OCI-LY1 (cell line): ENCODE measurements around the gene TRPV2.

ENCODE experiments used
- H2AFZ ChIP-seq: fragments of 200-600 bp; sonication (generic), shearing (Covaris generic); 2 replicates; pipeline ENCODE4 v1.6.0; 2014; ENCODE audit warnings: antibody characterized with exemption, mild to moderate bottlenecking, low read length
- H3F3A ChIP-seq: fragments of 200-600 bp; sonication (generic), shearing (Covaris generic); 2 replicates; pipeline ENCODE4 v1.6.0; 2014; ENCODE audit warnings: mild to moderate bottlenecking, antibody characterized with exemption, low read length, moderate library complexity; ENCODE audit not compliant: insufficient read depth
- H3K27ac ChIP-seq: fragments of 200-600 bp; sonication (generic); 2 replicates; pipeline ENCODE4 v1.5.1; 2014; ENCODE audit warnings: low read length, mixed run types, mild to moderate bottlenecking, low read depth; ENCODE audit not compliant: poor library complexity, severe bottlenecking
- H3K27me3 ChIP-seq: fragments of 200-600 bp; sonication (generic); 2 replicates; pipeline ENCODE4 v1.6.0; 2014; ENCODE audit warnings: antibody characterized with exemption, mild to moderate bottlenecking, low read length, moderate library complexity; ENCODE audit not compliant: insufficient read depth
- H3K36me3 ChIP-seq: fragments of 200-600 bp; sonication (generic); 2 replicates; pipeline ENCODE4 v1.6.1; 2014; ENCODE audit warnings: mild to moderate bottlenecking, antibody characterized with exemption, low read length, moderate library complexity, mixed read lengths; ENCODE audit not compliant: insufficient read depth
- H3K4me1 ChIP-seq: fragments of 200-600 bp; sonication (generic); 2 replicates; pipeline ENCODE4 v1.5.1; 2014; ENCODE audit warnings: mild to moderate bottlenecking, low read length, moderate library complexity; ENCODE audit not compliant: insufficient read depth, severe bottlenecking
- H3K4me2 ChIP-seq: fragments of 200-600 bp; sonication (generic), shearing (Covaris generic); 2 replicates; pipeline ENCODE4 v1.6.1; 2014; ENCODE audit warnings: low read length
- H3K4me3 ChIP-seq: fragments of 200-600 bp; sonication (generic); 2 replicates; pipeline ENCODE4 v1.5.1; 2014; ENCODE audit warnings: low read length, low read depth, mild to moderate bottlenecking, mixed read lengths; ENCODE audit not compliant: poor library complexity, severe bottlenecking
- H3K79me2 ChIP-seq: fragments of 200-600 bp; shearing (Covaris generic); 2 replicates; pipeline ENCODE4 v1.6.1; 2016; ENCODE audit warnings: mixed run types, low read length, mixed read lengths; ENCODE audit not compliant: insufficient read depth
- H3K9ac ChIP-seq: fragments of 200-600 bp; sonication (generic), shearing (Covaris generic); 2 replicates; pipeline ENCODE4 v1.6.1; 2014; ENCODE audit warnings: mild to moderate bottlenecking, low read length, mixed read lengths
- H3K9me2 ChIP-seq: fragments of 200-600 bp; sonication (generic), shearing (Covaris generic); 2 replicates; pipeline ENCODE4 v1.6.1; 2014; ENCODE audit warnings: low read depth, mild to moderate bottlenecking, low read length, mixed read lengths
- H3K9me3 ChIP-seq: fragments of 200-600 bp; shearing (Covaris generic); 2 replicates; pipeline ENCODE4 v1.6.1; 2014; ENCODE audit warnings: low read length, mixed read lengths
- H4K20me1 ChIP-seq: fragments of 200-600 bp; sonication (generic), shearing (Covaris generic); 2 replicates; pipeline ENCODE4 v1.6.0; 2016; ENCODE audit warnings: mild to moderate bottlenecking, low read length; ENCODE audit not compliant: insufficient read depth
- EZH2 ChIP-seq: fragments of 200-600 bp; sonication (generic), shearing (Covaris generic); IDR thresholded peaks from 2 replicates; pipeline ENCODE4 v1.8.0; 2017; ENCODE audit warnings: borderline replicate concordance, mixed run types, mild to moderate bottlenecking, antibody characterized with exemption, low read length, moderate library complexity, mixed read lengths
- TF ChIP-seq, protein P1 (sequence below): fragments of 200-600 bp; sonication (generic), shearing (Covaris generic); IDR thresholded peaks from 2 replicates; pipeline ENCODE4 v1.5.1; 2017; ENCODE audit warnings: mild to moderate bottlenecking, antibody characterized with exemption, low read length, moderate library complexity, mixed read lengths

Gene TRPV2

DNA sequence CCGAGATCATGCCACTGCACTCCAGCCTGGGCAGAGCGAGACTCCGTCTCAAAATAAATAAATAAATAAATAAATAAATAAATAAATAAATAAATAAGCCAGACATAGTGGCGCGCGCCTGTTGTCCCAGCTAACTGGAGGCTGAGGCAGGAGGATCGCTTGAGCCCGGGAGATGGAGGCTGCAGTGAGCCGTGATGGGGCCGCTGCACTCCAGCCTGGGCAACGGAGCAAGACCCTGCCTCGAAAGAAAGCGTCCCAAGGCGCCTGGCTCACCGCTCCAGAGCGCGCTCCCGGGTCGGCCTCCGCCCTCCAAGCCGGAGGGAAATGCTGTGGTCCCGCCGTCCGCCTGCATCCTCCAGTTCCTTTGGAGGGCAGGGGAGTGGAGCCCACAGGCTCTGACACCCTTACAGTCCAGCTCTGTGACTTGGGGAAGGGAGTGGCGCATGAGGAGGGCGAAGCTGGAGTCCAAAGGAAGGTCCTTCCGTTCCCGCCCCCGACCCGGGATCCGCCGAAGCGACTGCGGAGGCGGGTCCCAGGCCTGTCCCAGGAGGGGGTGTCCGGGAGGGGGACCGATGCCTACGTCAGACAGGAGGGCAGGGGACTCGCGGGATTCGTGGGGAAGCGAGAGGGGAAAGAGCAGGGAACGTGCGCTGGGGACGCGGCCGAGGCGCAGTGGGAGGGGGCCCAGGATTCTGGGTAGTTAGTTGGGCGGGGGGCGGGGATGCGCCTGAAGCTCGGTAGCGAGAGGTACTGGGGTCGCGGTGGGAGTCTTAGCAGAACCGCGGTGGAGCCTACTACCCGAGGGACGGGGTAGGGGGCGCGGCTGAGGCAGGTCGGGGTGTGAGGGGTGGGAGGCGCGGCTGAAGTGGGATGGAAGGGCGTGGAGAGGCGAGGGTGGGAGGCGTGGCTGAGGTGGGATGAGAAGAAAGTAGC lies 8.4 kb upstream of the TRPV2 start:
- Histone ChIP-seq H3K4me1 (peaks cover 25% of the 10 kb centered on the region), H2AFZ (no peak overlapping the region), H3K79me2 (no peaks in the 10 kb centered on the region), H3K9me3 (no peaks in the 10 kb centered on the region), H3K9ac (peak overlapping the region; percentile 52; the same call in 1 of the 2 replicates), H3K4me2 (peak overlapping the region; percentile 87), H3K9me2 (no peaks in the 10 kb centered on the region), H3K4me3 (peak overlapping the region; percentile 61), H3K36me3 (no peaks in the 10 kb centered on the region), H3K27me3 (no peaks in the 10 kb centered on the region), H3K27ac (peak overlapping the region; percentile 77), H3F3A (0 out of 2 replicates have a peak, but pooled peaks cover 4% of the 10 kb centered on the region), H4K20me1 (no peaks in the 10 kb centered on the region)
- no peak for TF ChIP-seq EZH2

DNA sequence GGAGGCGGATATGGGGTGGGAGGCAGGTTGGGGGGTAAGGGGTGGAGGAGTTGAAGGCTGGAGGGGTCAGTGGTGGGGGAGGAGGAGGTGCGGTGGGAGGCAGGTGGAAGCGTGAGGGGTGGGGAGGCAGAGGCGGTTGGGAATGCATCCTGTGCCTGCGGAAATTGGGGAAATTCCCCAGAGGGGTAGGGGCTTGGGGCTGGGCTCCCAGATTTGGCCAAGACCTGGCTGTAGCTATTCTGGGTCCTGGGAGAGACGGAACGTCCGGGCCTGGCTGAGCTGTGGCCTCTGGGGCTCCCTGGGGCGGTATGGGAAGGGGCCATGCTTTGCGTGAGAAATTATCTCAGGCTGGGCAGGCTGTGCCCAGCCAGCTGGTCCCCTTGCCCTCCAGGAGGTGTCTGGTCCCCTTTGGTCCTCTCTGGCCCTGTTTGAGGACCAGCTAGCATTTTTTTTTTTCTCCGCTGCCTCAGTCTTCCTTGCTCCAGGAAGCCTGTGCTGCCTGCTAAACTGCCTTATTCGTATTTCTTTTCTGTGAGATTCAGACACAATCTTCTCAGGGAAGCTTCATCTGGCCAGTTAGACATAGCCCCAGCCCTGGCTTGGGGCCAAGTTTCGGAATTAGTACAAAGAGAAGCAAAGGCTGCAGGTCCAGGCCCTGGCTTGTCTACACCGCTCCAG lies 7.3 kb upstream of the TRPV2 start:
- Histone ChIP-seq H3K36me3 (no peaks in the 10 kb centered on the region), H3K9me2 (no peaks in the 10 kb centered on the region), H3K9ac (no peak overlapping the region; the same call in 1 of the 2 replicates), H3K4me1 (peaks cover 25% of the 10 kb centered on the region), H4K20me1 (no peaks in the 10 kb centered on the region), H3K79me2 (no peaks in the 10 kb centered on the region), H3K9me3 (no peaks in the 10 kb centered on the region), H3F3A (0 out of 2 replicates have a peak, but pooled peaks cover 4% of the 10 kb centered on the region), H3K27ac (peak overlapping the region; percentile 88), H2AFZ (no peak overlapping the region), H3K4me3 (peak overlapping the region; percentile 27), H3K27me3 (no peaks in the 10 kb centered on the region), H3K4me2 (peak overlapping the region; percentile 49; the same call in 1 of the 2 replicates)
- no peak for TF ChIP-seq EZH2
- TF ChIP-seq, protein P1, sequence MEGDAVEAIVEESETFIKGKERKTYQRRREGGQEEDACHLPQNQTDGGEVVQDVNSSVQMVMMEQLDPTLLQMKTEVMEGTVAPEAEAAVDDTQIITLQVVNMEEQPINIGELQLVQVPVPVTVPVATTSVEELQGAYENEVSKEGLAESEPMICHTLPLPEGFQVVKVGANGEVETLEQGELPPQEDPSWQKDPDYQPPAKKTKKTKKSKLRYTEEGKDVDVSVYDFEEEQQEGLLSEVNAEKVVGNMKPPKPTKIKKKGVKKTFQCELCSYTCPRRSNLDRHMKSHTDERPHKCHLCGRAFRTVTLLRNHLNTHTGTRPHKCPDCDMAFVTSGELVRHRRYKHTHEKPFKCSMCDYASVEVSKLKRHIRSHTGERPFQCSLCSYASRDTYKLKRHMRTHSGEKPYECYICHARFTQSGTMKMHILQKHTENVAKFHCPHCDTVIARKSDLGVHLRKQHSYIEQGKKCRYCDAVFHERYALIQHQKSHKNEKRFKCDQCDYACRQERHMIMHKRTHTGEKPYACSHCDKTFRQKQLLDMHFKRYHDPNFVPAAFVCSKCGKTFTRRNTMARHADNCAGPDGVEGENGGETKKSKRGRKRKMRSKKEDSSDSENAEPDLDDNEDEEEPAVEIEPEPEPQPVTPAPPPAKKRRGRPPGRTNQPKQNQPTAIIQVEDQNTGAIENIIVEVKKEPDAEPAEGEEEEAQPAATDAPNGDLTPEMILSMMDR, result no peak

DNA sequence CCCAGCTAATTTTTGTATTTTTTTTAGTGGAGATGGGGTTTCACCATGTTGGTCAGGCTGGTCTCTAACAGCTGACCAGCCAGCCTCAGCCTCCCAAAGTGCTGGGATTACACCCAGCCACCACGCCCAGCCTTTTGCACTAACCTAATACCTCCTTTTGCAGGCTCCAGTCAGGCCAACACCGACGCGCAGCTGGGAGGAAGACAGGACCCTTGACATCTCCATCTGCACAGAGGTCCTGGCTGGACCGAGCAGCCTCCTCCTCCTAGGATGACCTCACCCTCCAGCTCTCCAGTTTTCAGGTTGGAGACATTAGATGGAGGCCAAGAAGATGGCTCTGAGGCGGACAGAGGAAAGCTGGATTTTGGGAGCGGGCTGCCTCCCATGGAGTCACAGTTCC lies 2.0 kb downstream of the TRPV2 start:
- Histone ChIP-seq H3K4me1 (peaks cover 29% of the 10 kb centered on the region), H3K9ac (no peak overlapping the region), H3K4me2 (no peak overlapping the region), H3F3A (no peaks in the 10 kb centered on the region), H3K27me3 (no peaks in the 10 kb centered on the region), H4K20me1 (no peaks in the 10 kb centered on the region), H3K4me3 (no peak overlapping the region), H3K27ac (peak overlapping the region; percentile 89), H3K79me2 (no peaks in the 10 kb centered on the region), H3K36me3 (peaks cover 25% of the 10 kb centered on the region; the same call in 1 of the 2 replicates), H2AFZ (no peak overlapping the region), H3K9me2 (no peaks in the 10 kb centered on the region), H3K9me3 (no peaks in the 10 kb centered on the region)
- TF ChIP-seq, protein P1, result no peak
- TF ChIP-seq EZH2, result no peak
